NT2/D1 (cell line): ENCODE results near the gene KCNJ14.
A peak's percentile ranks its signal among the peaks of the same experiment; 100 is the strongest.

Experiments
- DNase-seq: peaks from one replicate; pipeline ENCODE4 v3.0.0-alpha.2; 2011; ENCODE audit warnings: low read depth, low spot score
- H3K27me3 ChIP-seq: 2 replicates; pipeline ENCODE4 v1.6.0; 2011; ENCODE audit warnings: mild to moderate bottlenecking; ENCODE audit not compliant: insufficient read length, insufficient read depth
- H3K36me3 ChIP-seq: 2 replicates; pipeline ENCODE4 v1.6.1; 2011; ENCODE audit warnings: mild to moderate bottlenecking, low read length, mixed read lengths; ENCODE audit not compliant: insufficient read depth, insufficient read length
- H3K4me1 ChIP-seq: 2 replicates; pipeline ENCODE4 v1.5.1; 2011; ENCODE audit not compliant: insufficient read depth, insufficient read length
- H3K4me3 ChIP-seq: 2 replicates; pipeline ENCODE4 v1.5.1; 2011; ENCODE audit warnings: low read depth; ENCODE audit not compliant: insufficient read length
- H3K9ac ChIP-seq: 2 replicates; pipeline ENCODE4 v1.6.0; 2011; ENCODE audit warnings: low read depth; ENCODE audit not compliant: insufficient read length
- H3K9me3 ChIP-seq: 2 replicates; pipeline ENCODE4 v1.5.1; 2011; ENCODE audit warnings: mild to moderate bottlenecking, low read length; ENCODE audit not compliant: insufficient read depth
- SUZ12 ChIP-seq: IDR thresholded peaks from 2 replicates; pipeline ENCODE4 v1.6.1; 2011; ENCODE audit not compliant: insufficient read length, insufficient read depth; ENCODE audit errors: extremely low read depth
- YY1 ChIP-seq: IDR thresholded peaks from 2 replicates; pipeline ENCODE4 v1.6.1; 2011; ENCODE audit not compliant: insufficient read length, insufficient read depth
- ZNF274 ChIP-seq: IDR thresholded peaks from 2 replicates; pipeline ENCODE4 v1.6.1; 2011; ENCODE audit warnings: mild to moderate bottlenecking, low read depth, low read length

Gene KCNJ14

DNA sequence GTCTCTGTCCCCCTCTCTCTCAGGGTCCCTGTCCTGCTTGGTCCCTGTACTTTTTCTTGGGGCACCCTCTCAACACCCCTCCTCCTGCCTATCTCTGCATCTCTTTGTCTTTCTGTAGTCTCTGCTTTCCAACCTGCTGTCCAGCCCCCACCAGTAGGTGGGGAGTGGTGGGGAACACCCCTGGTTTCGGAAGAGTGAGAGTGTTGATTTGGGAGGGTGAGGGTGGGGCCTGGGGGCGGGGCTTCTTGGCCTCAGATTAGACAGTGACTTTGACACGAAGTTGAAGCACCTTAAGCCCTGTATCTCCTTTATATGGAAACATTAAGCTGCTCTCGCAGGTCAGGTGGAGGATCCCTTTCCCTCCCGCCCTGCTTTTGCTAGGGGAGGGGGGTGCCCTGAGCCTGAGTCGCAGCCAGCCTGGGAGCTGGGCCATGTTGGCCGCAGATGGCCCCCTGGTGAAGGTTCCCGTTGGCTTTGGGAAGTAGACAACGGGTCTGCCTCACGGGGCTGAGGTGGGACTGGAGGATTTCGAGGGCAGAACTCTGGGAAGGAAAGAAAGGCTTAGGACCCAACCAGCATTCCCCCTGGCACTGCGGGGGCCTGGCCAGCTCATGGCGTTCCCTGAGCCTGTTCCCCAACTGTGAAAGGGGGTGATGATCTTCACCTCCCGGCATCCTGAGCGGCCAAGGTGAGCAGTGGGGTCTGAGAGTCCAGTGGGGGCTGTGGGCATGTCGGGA is at the start of gene KCNJ14:
Gene KCNJ14 (plus strand): TSS at position 404 of the 737 bp plus-strand sequence. CDS start 6,151 bp downstream, outside the sequence.
- no peaks in the 10 kb centered on the region for H3K9me3 ChIP-seq

DNA sequence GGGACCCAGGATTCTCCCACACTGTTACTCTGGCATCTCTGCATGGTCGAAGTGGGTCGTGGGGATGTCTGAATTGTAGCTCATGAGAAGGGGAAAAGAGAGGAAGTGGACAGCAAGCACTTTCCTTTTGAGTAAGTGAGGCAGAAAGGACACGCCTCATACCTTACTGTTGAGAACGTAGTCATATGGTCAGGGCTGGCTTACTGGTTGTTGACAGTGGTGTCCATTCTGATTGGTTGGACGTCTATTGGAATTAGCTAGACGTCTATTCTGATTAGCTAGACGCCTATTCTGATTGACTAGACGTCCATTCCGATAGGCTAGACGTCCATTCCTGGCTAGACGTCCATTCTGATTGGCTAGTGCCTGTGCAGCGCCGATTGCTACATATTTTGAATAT is 49.5 kb upstream of the KCNJ14 start:
- H3K27me3 ChIP-seq: no peaks in the 10 kb centered on the region
- no peak overlapping the region for H3K9ac ChIP-seq
- H3K36me3 ChIP-seq: no peaks in the 10 kb centered on the region
- no peaks in the 10 kb centered on the region for H3K9me3 ChIP-seq
- H3K4me3 ChIP-seq: no peak overlapping the region
- DNase-seq: no peak
- TF ChIP-seq SUZ12 (no peak), ZNF274 (no peak), YY1 (no peak)
- H3K4me1 ChIP-seq: peaks cover 2% of the 10 kb centered on the region

More for the DNA sequence above, at the start of gene KCNJ14:
- no peak for DNase-seq
- H3K4me1 ChIP-seq: no peaks in the 10 kb centered on the region
- no peak within 1 kb of the TSS for H3K4me3 ChIP-seq
- TF ChIP-seq SUZ12 (no peak), ZNF274 (no peak), YY1 (no peak)
- H3K27me3 ChIP-seq: no peaks in the 10 kb centered on the region
- peaks cover 78% of the 10 kb centered on the region for H3K36me3 ChIP-seq
- H3K9ac ChIP-seq: no peak within 1 kb of the TSS

DNA sequence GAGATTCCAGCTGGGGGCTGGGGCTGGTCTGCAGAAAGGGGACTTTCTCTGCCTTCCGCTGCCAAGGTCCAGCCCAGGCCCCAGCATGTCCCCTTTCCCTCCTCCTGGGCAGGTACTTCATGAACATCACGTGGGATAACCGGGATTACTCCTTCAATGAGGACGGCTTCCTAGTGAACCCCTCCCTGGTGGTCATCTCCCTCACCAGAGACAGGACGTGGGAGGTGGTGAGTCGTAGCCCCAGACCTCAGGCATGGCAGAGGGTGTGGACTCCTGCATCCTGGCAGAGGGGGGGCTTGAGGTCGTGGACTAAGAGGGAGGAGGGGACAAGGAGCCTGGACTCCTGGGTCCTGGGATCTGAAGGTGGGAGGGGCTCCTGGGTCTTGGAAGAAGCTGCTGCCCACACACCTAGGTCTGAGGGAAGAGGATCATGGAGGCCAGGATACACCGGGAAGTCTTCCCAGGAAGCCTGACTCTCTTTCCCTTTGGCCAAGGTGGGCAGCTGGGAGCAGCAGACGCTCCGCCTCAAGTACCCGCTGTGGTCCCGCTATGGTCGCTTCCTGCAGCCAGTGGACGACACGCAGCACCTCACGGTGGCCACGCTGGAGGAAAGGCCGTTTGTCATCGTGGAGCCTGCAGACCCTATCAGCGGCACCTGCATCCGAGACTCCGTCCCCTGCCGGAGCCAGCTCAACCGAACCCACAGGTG is 41.3 kb upstream of the KCNJ14 start:
- no peak for DNase-seq
- no peak for TF ChIP-seq YY1
- TF ChIP-seq ZNF274: no peak
- no peak for TF ChIP-seq SUZ12
- H3K36me3 ChIP-seq: peaks cover 6% of the 10 kb centered on the region
- no peaks in the 10 kb centered on the region for H3K9me3 ChIP-seq
- peaks cover 11% of the 10 kb centered on the region for H3K4me1 ChIP-seq
- peak overlapping the region; percentile 36 for H3K4me3 ChIP-seq
- peak overlapping the region; percentile 37 for H3K9ac ChIP-seq
- H3K27me3 ChIP-seq: peaks cover 11% of the 10 kb centered on the region

DNA sequence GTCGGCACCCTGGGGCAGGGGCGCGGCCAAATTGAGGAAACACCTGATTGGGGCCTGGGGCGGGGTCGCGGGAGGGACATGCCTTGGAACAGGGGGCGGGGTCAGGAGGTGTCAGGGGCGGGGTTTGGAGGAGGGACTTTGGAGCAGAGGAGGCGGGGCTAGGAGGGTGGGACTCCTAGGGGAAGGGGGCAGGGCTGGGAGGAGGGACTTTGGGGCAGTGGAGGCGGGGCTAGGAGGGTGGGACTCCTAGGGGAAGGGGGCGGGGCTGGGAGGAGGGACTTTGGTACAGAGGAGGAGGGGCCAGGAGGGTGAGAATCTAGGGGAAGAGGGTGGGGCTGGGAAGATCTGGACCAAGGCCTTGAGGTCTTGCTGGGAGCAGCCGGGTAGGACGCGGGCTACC is 40.0 kb upstream of the KCNJ14 start:
- Histone ChIP-seq H3K27me3 (peaks cover 11% of the 10 kb centered on the region), H3K9ac (peak overlapping the region; percentile 56), H3K36me3 (peaks cover 6% of the 10 kb centered on the region), H3K4me1 (peaks cover 12% of the 10 kb centered on the region), H3K4me3 (no peak overlapping the region), H3K9me3 (no peaks in the 10 kb centered on the region)
- no peak for TF ChIP-seq YY1
- no peak for TF ChIP-seq ZNF274
- TF ChIP-seq SUZ12: no peak
- peak; percentile 80 for DNase-seq

DNA sequence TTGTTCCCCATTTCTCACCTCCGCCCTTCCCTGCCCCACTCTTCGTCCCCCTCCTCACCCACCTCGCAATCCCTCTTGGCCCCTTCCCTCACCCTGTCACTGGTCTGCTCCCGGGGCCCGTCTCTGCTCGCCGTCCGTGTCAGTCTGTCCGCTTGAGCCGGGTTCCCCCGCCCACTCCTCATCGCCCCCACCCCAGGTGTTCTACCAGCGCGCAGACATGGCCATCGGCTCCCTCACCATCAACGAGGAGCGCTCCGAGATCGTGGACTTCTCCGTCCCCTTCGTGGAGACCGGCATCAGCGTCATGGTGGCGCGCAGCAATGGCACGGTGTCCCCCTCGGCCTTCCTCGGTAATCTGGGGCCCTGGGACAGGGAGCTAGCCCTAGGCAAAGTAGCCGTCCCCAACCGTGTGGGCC is 39.6 kb upstream of the KCNJ14 start:
- Histone ChIP-seq H3K27me3 (peaks cover 11% of the 10 kb centered on the region), H3K36me3 (peaks cover 6% of the 10 kb centered on the region), H3K9ac (peak overlapping the region; percentile 56), H3K9me3 (no peaks in the 10 kb centered on the region), H3K4me3 (no peak overlapping the region), H3K4me1 (peaks cover 12% of the 10 kb centered on the region)
- TF ChIP-seq YY1 (no peak), ZNF274 (no peak), SUZ12 (no peak)
- DNase-seq: no peak

DNA sequence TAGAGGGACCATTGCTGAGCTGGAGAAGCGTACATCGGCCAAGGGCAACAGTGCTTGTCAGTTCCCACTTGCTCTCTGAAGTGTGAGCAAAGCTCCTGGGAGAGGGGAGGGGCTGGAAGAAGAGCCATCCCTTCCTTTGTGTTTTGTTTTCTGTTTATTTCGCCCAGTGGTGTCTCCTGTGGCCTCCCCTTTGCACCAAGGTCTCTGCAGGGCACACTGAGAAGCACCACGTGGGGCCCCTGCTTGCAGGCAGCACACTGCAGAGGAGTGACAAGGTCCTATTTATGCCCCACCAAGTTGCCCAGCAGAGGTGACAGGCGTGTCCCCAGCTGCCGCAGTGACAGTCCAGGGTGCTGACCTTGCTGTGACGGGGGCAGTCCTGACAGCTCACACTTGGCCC is 38.0 kb upstream of the KCNJ14 start:
- TF ChIP-seq YY1 (no peak), SUZ12 (no peak), ZNF274 (no peak)
- peaks cover 6% of the 10 kb centered on the region for H3K36me3 ChIP-seq
- H3K9ac ChIP-seq: no peak overlapping the region
- H3K9me3 ChIP-seq: no peaks in the 10 kb centered on the region
- no peak overlapping the region for H3K4me3 ChIP-seq
- H3K27me3 ChIP-seq: peaks cover 11% of the 10 kb centered on the region
- H3K4me1 ChIP-seq: peaks cover 12% of the 10 kb centered on the region
- no peak for DNase-seq
